WTC11 (cell line): ENCODE data around the gene POLR2L. TPM values are rescaled to one million over a fixed set of nuclear protein-coding genes. Genes with fewer than 3 reads are reported as not detected.

Experiments
- ATAC-seq: fragments of 200-7000 bp; cut with Tn5 transposase; 2 replicates; pipeline ENCODE4 v1.10.0; 2021; ENCODE audit warnings: mild to moderate bottlenecking, moderate library complexity
- CTCF ChIA-PET: fragments of 300-600 bp; sonication (Branson Sonifier 250); formaldehyde crosslinking; loops from one replicate; lab custom pipeline; 2021; ENCODE audit warnings: antibody characterized with exemption; lab: Charles Lee
- POLR2A ChIA-PET: fragments of 350-600 bp; sonication (Branson Sonifier 250); formaldehyde crosslinking; loops from one replicate; lab custom pipeline; 2021; ENCODE audit warnings: antibody characterized with exemption; lab: Charles Lee
- DNase-seq: peaks from one replicate; pipeline ENCODE4 v3.0.0; 2021; ENCODE audit warnings: low spot score
- H3K27ac Mint-ChIP-seq: 2 replicates; pipeline ENCODE4 v1.8.0; 2021; ENCODE audit warnings: mixed read lengths
- H3K27me3 Mint-ChIP-seq: 2 replicates; pipeline ENCODE4 v1.8.0; 2021; ENCODE audit warnings: low read depth, mild to moderate bottlenecking, moderate library complexity, mixed read lengths
- H3K36me3 Mint-ChIP-seq: 2 replicates; pipeline ENCODE4 v1.8.0; 2021; ENCODE audit warnings: mixed read lengths
- H3K4me1 Mint-ChIP-seq: 2 replicates; pipeline ENCODE4 v1.8.0; 2022; ENCODE audit warnings: mixed read lengths
- H3K4me3 Mint-ChIP-seq: 2 replicates; pipeline ENCODE4 v1.8.0; 2021; ENCODE audit warnings: mild to moderate bottlenecking, moderate library complexity, mixed read lengths
- H3K9me3 Mint-ChIP-seq: 2 replicates; pipeline ENCODE4 v1.8.0; 2021; ENCODE audit warnings: mixed read lengths
- AFF4 ChIP-seq: sonication (generic); formaldehyde crosslinking; IDR thresholded peaks from 2 replicates; pipeline ENCODE4 v1.8.1; 2023; ENCODE audit warnings: mild to moderate bottlenecking, missing genetic modification reagents, borderline replicate concordance
- ARID4B ChIP-seq: sonication (generic); formaldehyde crosslinking; IDR thresholded peaks from 2 replicates; pipeline ENCODE4 v1.8.0; 2023; ENCODE audit warnings: missing genetic modification reagents, mild to moderate bottlenecking, borderline replicate concordance
- CBFB ChIP-seq: sonication (generic); formaldehyde crosslinking; IDR thresholded peaks from 2 replicates; pipeline ENCODE4 v1.8.1; 2022; ENCODE audit warnings: mild to moderate bottlenecking, low read depth, missing genetic modification reagents
- ESRRA ChIP-seq: sonication (generic); formaldehyde crosslinking; IDR thresholded peaks from 2 replicates; pipeline ENCODE4 v1.8.1; 2022; ENCODE audit warnings: mild to moderate bottlenecking, missing genetic modification reagents, borderline replicate concordance
- FOXJ3 ChIP-seq: sonication (generic); formaldehyde crosslinking; IDR thresholded peaks from 2 replicates; pipeline ENCODE4 v1.9.0; 2021; ENCODE audit warnings: missing genetic modification reagents, mild to moderate bottlenecking, borderline replicate concordance
- FOXK1 ChIP-seq: sonication (generic); formaldehyde crosslinking; IDR thresholded peaks from 2 replicates; pipeline ENCODE4 v1.8.0; 2022; ENCODE audit warnings: mild to moderate bottlenecking, moderate library complexity, missing genetic modification reagents
- FOXP1 ChIP-seq: sonication (generic); formaldehyde crosslinking; IDR thresholded peaks from 2 replicates; pipeline ENCODE4 v1.8.0; 2022; ENCODE audit warnings: missing genetic modification reagents, mild to moderate bottlenecking, moderate library complexity, borderline replicate concordance
- FOXP4 ChIP-seq: sonication (generic); formaldehyde crosslinking; IDR thresholded peaks from 2 replicates; pipeline ENCODE4 v1.8.0; 2022; ENCODE audit warnings: mild to moderate bottlenecking, missing genetic modification reagents
- IRF2 ChIP-seq: sonication (generic); formaldehyde crosslinking; IDR thresholded peaks from 2 replicates; pipeline ENCODE4 v1.8.0; 2022; ENCODE audit warnings: low read depth, missing genetic modification reagents, borderline replicate concordance
- KAT7 ChIP-seq: sonication (generic); formaldehyde crosslinking; IDR thresholded peaks from 2 replicates; pipeline ENCODE4 v1.8.1; 2023; ENCODE audit warnings: missing genetic modification reagents, mild to moderate bottlenecking, borderline replicate concordance
- MAX ChIP-seq: sonication (generic); formaldehyde crosslinking; IDR thresholded peaks from 2 replicates; pipeline ENCODE4 v1.8.0; 2022; ENCODE audit warnings: mild to moderate bottlenecking, missing genetic modification reagents
- MYBL2 ChIP-seq: sonication (generic); formaldehyde crosslinking; IDR thresholded peaks from 2 replicates; pipeline ENCODE4 v1.8.1; 2023; ENCODE audit warnings: mild to moderate bottlenecking, moderate library complexity, missing genetic modification reagents
- NFE2L1 ChIP-seq: sonication (generic); formaldehyde crosslinking; IDR thresholded peaks from 2 replicates; pipeline ENCODE4 v1.8.1; 2023; ENCODE audit warnings: missing genetic modification reagents
- OVOL2 ChIP-seq: fragments of 250-450 bp; sonication (Bioruptor Pico); IDR thresholded peaks from 2 replicates; pipeline ENCODE4 v1.9.0; 2021; ENCODE audit warnings: mild to moderate bottlenecking, borderline replicate concordance
- SMAD3 ChIP-seq: sonication (generic); formaldehyde crosslinking; IDR thresholded peaks from 2 replicates; pipeline ENCODE4 v1.8.0; 2022; ENCODE audit warnings: missing genetic modification reagents, mild to moderate bottlenecking, borderline replicate concordance
- SMAD4 ChIP-seq: sonication (generic); formaldehyde crosslinking; IDR thresholded peaks from 2 replicates; pipeline ENCODE4 v1.8.0; 2022; ENCODE audit warnings: mild to moderate bottlenecking, missing genetic modification reagents
- SP1 ChIP-seq: sonication (generic); formaldehyde crosslinking; conservative IDR thresholded peaks from 2 replicates; pipeline ENCODE4 v1.8.1; 2022; ENCODE audit warnings: missing genetic modification reagents
- TCF7 ChIP-seq: sonication (generic); formaldehyde crosslinking; IDR thresholded peaks from 2 replicates; pipeline ENCODE4 v1.8.0; 2022; ENCODE audit warnings: mild to moderate bottlenecking, low read depth, missing genetic modification reagents, moderate library complexity
- TP53 ChIP-seq: sonication (generic); formaldehyde crosslinking; IDR thresholded peaks from 2 replicates; pipeline ENCODE4 v1.8.1; 2023; ENCODE audit warnings: mild to moderate bottlenecking, missing genetic modification reagents
- ZNF219 ChIP-seq: sonication (generic); formaldehyde crosslinking; IDR thresholded peaks from 2 replicates; pipeline ENCODE4 v1.8.0; 2023; ENCODE audit warnings: missing genetic modification reagents, mild to moderate bottlenecking, borderline replicate concordance
- ZNF671 ChIP-seq: fragments of 250-450 bp; sonication (Bioruptor Pico); IDR thresholded peaks from 2 replicates; pipeline ENCODE4 v1.8.0; 2021; ENCODE audit warnings: mild to moderate bottlenecking
- total RNA-seq: library from RNA; stranded (reverse); gene quantifications from 3 replicates; pipeline ENCODE4 v1.2.3, GENCODE V29; 2021

Gene POLR2L
- total RNA-seq, 1 experiment from 2014 or later = 152 TPM

- TF ChIP-seq FOXP4 (peak; percentile 70), FOXP1 (CRISPR knock-in tag) (0 out of 2 replicates have a peak, but pooled peaks have one; percentile 18), MYBL2 (CRISPR knock-in tag) (peak; percentile 69; the same call in 1 of the 2 replicates), NFE2L1 (peak; percentile 14; the same call in 1 of the 2 replicates), KAT7 (CRISPR knock-in tag) (0 out of 2 replicates have a peak, but pooled peaks have one; percentile 22), AFF4 (CRISPR knock-in tag) (0 out of 2 replicates have a peak, but pooled peaks have one; percentile 17)
Measured at GRCh38 chr11:829847-830294, 12.5 kb downstream of the POLR2L start (continued).

- DNase-seq = peak; percentile 60
- H3K4me3 Mint-ChIP-seq = peak overlapping the region; percentile 76
Measured at GRCh38 chr11:829176-829846, 13.0 kb downstream of the POLR2L start.

GRCh38 chr11:828506-829175 lies 13.7 kb downstream of the POLR2L start:
- peaks cover 41% of the 10 kb centered on the region for H3K4me1 Mint-ChIP-seq
- H3K4me3 Mint-ChIP-seq = peak overlapping the region; percentile 76
- POLR2A ChIA-PET = interaction anchor here (0.6 to 4.7 kb wide), 8 partner anchors 9 to 213 kb away, joined by 3 to 38 read pairs (median 5); partner anchors contain the start of genes IRF7, PNPLA2, RPLP2 and TSPAN4
- DNase-seq = peak; percentile 35
- no peaks in the 10 kb centered on the region for H3K9me3 Mint-ChIP-seq
- no peak overlapping the region for H3K27ac Mint-ChIP-seq
- CTCF ChIA-PET = interaction anchor here (2.4 to 7.7 kb wide), 6 partner anchors 10 to 274 kb away, joined by 8 to 82 read pairs (median 16); partner anchors contain the start of genes PNPLA2, POLR2L and TSPAN4
- ATAC-seq = no peak
- H3K27me3 Mint-ChIP-seq = peaks cover 30% of the 10 kb centered on the region
- H3K36me3 Mint-ChIP-seq = no peaks in the 10 kb centered on the region
- TF ChIP-seq ZNF219 (CRISPR knock-in tag) = no peak
- TF ChIP-seq CBFB = no peak
- TF ChIP-seq FOXP4 = no peak
- TF ChIP-seq ARID4B (CRISPR knock-in tag) = no peak
- TF ChIP-seq SMAD4 (CRISPR knock-in tag) = no peak
- TF ChIP-seq IRF2 (CRISPR knock-in tag) = no peak

More at GRCh38 chr11:829176-829846, 13.0 kb downstream of the POLR2L start:
- Mint-ChIP-seq H3K9me3 (no peaks in the 10 kb centered on the region), H3K36me3 (no peaks in the 10 kb centered on the region), H3K27ac (no peak overlapping the region)
- CTCF ChIA-PET = interaction anchor here (0.5 to 7.7 kb wide), 8 partner anchors 9 to 698 kb away, joined by 3 to 82 read pairs (median 12); partner anchors contain the start of genes PNPLA2, POLR2L and TSPAN4
- TF ChIP-seq SP1 (CRISPR knock-in tag) = 0 out of 2 replicates have a peak, but pooled peaks have one; percentile 7
- 0 out of 2 replicates have a peak, but pooled peaks have one; percentile 36 for TF ChIP-seq ESRRA (CRISPR knock-in tag)
- TF ChIP-seq ZNF671 (CRISPR knock-in tag) = no peak
- no peak for TF ChIP-seq FOXJ3 (CRISPR knock-in tag)
- TF ChIP-seq FOXK1 = no peak
- 0 out of 2 replicates have a peak, but pooled peaks have one; percentile 4 for TF ChIP-seq MYBL2 (CRISPR knock-in tag)
- TF ChIP-seq TCF7 = peak; percentile 9; the same call in 1 of the 2 replicates
- no peak for TF ChIP-seq TP53 (CRISPR knock-in tag)
- TF ChIP-seq OVOL2 (CRISPR knock-in tag) = no peak
- TF ChIP-seq SMAD3 (CRISPR knock-in tag) = 0 out of 2 replicates have a peak, but pooled peaks have one; percentile 7
- no peak for TF ChIP-seq FOXP1 (CRISPR knock-in tag)
- TF ChIP-seq MAX (CRISPR knock-in tag) = 0 out of 2 replicates have a peak, but pooled peaks have one; percentile 76
- TF ChIP-seq ZNF219 (CRISPR knock-in tag) = no peak
- TF ChIP-seq, all 79 proteins: peak for 6
- ATAC-seq = peak; percentile 0; the same call in 1 of the 2 replicates
- H3K4me1 Mint-ChIP-seq = peaks cover 48% of the 10 kb centered on the region
- POLR2A ChIA-PET = interaction anchor here (0.6 to 4.7 kb wide), 7 partner anchors 10 to 214 kb away, joined by 3 to 38 read pairs (median 5); partner anchors contain the start of genes IRF7, PNPLA2, RPLP2 and TSPAN4
- peaks cover 33% of the 10 kb centered on the region for H3K27me3 Mint-ChIP-seq
